Measurements from ENCODE around the gene PXYLP1. TPM values are rescaled to one million over a fixed set of nuclear protein-coding genes. Genes with fewer than 3 reads are reported as not detected.

PXYLP1 gene
- total and polyA plus RNA-seq, 9 of the 15 experiments (the other 6 are each of a cell fraction or from before 2014, with no cell fraction given), result 0.80 to 2.9 (median 1.3) TPM

DNA sequence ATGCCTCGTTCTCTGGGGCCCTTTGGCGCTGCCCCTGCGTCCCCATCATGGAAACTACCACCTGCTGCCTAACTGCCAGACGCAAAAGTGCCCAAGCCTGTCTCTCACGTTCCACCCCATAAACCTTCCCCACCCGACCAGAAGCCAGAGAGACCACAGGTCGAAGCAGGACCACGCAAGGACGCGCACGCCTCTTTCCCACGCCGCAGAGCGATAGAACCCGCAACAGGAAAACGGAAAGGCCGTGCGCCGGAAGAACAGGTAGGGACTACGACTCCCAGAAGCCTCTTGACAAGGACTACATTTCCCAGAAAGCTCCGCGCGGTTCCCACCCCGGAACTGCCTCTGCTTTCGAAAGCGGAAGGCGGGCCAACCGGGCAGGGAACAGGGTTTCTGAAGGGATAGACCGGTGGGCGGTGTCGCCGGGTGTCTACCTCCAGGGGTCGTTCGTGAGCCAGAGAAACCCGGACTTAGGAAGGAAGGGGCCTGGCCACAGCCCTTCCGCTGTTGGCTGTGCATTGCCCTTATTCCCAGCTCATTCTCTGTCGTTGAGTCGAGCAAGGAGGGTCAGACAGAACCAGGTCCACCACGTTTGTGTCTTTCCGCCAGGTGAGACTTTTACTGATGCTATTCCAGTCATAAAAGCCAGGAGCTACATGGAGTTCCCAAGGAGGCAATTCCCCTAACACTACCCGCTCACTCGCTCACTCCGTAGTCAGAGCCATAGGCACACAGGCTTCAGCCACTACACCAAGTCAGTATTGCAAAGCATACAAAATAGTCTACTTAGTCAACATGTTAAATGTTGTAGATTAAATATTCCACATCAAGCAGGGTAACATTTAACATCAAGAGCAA is 80.1 kb downstream of the PXYLP1 start (continued):
- TF ChIP-seq, protein P1, sequence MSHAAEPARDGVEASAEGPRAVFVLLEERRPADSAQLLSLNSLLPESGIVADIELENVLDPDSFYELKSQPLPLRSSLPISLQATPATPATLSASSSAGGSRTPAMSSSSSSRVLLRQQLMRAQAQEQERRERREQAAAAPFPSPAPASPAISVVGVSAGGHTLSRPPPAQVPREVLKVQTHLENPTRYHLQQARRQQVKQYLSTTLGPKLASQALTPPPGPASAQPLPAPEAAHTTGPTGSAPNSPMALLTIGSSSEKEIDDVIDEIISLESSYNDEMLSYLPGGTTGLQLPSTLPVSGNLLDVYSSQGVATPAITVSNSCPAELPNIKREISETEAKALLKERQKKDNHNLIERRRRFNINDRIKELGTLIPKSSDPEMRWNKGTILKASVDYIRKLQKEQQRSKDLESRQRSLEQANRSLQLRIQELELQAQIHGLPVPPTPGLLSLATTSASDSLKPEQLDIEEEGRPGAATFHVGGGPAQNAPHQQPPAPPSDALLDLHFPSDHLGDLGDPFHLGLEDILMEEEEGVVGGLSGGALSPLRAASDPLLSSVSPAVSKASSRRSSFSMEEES (CRISPR knock-in tag; IDR thresholded peaks at IDR 0.05), result no peak
- TF ChIP-seq CHAMP1 (IDR thresholded peaks at IDR 0.05) (no peak), CBX1 (IDR thresholded peaks at IDR 0.05; ENCODE audit: low read depth) (peak; percentile 56; the same call in 1 of the 2 replicates), THAP12 (CRISPR knock-in tag; IDR thresholded peaks at IDR 0.05) (0 out of 2 replicates have a peak, but pooled peaks have one; percentile 64), YY1 (IDR thresholded peaks at IDR 0.05; ENCODE audit: borderline replicate concordance in 1 of 3, control insufficient read depth in 1 of 3, extremely low read depth in 1 of 3, insufficient read depth in 3 of 3, insufficient read length in 1 of 3, insufficient replicate concordance in 2 of 3, low read depth in 1 of 3, low read length in 2 of 3) (peak in 1 of 3 experiments; percentile 40), CREB1 (IDR thresholded peaks at IDR 0.05) (peak; percentile 85), CREB1 (CRISPR knock-in tag; IDR thresholded peaks at IDR 0.05) (peak; percentile 80; the same call in 1 of the 2 replicates), ZKSCAN3 (CRISPR knock-in tag; IDR thresholded peaks at IDR 0.05) (no peak), BCLAF1 (IDR thresholded peaks at IDR 0.05; ENCODE audit: borderline replicate concordance in 1 of 2, control insufficient read depth in 1 of 2, low read depth in 2 of 2, low read length in 1 of 2) (peak in 1 of 2 experiments; percentile 60; a peak in 1 of 4 replicates), MXI1 (IDR thresholded peaks at IDR 0.05; ENCODE audit: low read depth, low read length) (peak; percentile 36; the same call in 1 of the 2 replicates), NR2C1 (IDR thresholded peaks at IDR 0.05) (peak; percentile 86), NR2C1 (tag; IDR thresholded peaks at IDR 0.05) (peak; percentile 95)
- TF ChIP-seq, protein P2, sequence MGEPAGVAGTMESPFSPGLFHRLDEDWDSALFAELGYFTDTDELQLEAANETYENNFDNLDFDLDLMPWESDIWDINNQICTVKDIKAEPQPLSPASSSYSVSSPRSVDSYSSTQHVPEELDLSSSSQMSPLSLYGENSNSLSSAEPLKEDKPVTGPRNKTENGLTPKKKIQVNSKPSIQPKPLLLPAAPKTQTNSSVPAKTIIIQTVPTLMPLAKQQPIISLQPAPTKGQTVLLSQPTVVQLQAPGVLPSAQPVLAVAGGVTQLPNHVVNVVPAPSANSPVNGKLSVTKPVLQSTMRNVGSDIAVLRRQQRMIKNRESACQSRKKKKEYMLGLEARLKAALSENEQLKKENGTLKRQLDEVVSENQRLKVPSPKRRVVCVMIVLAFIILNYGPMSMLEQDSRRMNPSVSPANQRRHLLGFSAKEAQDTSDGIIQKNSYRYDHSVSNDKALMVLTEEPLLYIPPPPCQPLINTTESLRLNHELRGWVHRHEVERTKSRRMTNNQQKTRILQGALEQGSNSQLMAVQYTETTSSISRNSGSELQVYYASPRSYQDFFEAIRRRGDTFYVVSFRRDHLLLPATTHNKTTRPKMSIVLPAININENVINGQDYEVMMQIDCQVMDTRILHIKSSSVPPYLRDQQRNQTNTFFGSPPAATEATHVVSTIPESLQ (CRISPR knock-in tag; IDR thresholded peaks at IDR 0.05), result peak; percentile 70; the same call in 1 of the 2 replicates

Measured in K562 (cell line).